ENCODE data around the gene EXPH5.

Gene EXPH5

GRCh38 chr11:108559340-108559739 is 34.2 kb downstream of the EXPH5 start:
- DNase-seq, result peak in 2 of 6 experiments; percentile 40 to 42

- no peak for DNase-seq
These were observed 35.3 kb downstream of the EXPH5 start for GRCh38 chr11:108558222-108558621.

GRCh38 chr11:108556019-108556418 is 37.5 kb downstream of the EXPH5 start:
- no peak for DNase-seq

- DNase-seq, result no peak
These were observed 41.7 kb downstream of the EXPH5 start for GRCh38 chr11:108551651-108552462.

GRCh38 chr11:108549319-108549885 is 44.2 kb downstream of the EXPH5 start:
- DNase-seq, result no peak

- no peak for DNase-seq
These were observed 47.6 kb downstream of the EXPH5 start for GRCh38 chr11:108545909-108546501.

GRCh38 chr11:108543316-108543964 is 50.1 kb downstream of the EXPH5 start:
- DNase-seq, result no peak

GRCh38 chr11:108541531-108541930 is 52.0 kb downstream of the EXPH5 start:
- DNase-seq, result no peak

- DNase-seq, result no peak
These were observed 55.1 kb downstream of the EXPH5 start for GRCh38 chr11:108538502-108538901.

GRCh38 chr11:108538022-108538424 is 55.5 kb downstream of the EXPH5 start:
- peak in 2 of 6 experiments; percentile 3 to 16 for DNase-seq

- DNase-seq, result no peak
These were observed 56.8 kb downstream of the EXPH5 start for GRCh38 chr11:108536783-108537182.

GRCh38 chr11:108535384-108535955 is 58.1 kb downstream of the EXPH5 start:
- DNase-seq, result no peak

GRCh38 chr11:108534274-108534882 is 59.2 kb downstream of the EXPH5 start:
- DNase-seq, result no peak

GRCh38 chr11:108530426-108530825 is 63.1 kb downstream of the EXPH5 start:
- no peak for DNase-seq

- DNase-seq, result no peak
These were observed 66.2 kb downstream of the EXPH5 start for GRCh38 chr11:108527382-108527781.

- DNase-seq, result no peak
These were observed 68.4 kb downstream of the EXPH5 start for GRCh38 chr11:108525161-108525560.

GRCh38 chr11:108524422-108524821 is 69.1 kb downstream of the EXPH5 start:
- DNase-seq, result no peak

GRCh38 chr11:108522318-108522717 is 71.2 kb downstream of the EXPH5 start:
- no peak for DNase-seq

GRCh38 chr11:108518581-108518980 is 75.0 kb downstream of the EXPH5 start:
- DNase-seq, result no peak

- DNase-seq, result no peak
These were observed 77.4 kb downstream of the EXPH5 start for GRCh38 chr11:108516125-108516524.

GRCh38 chr11:108512708-108513107 is 80.9 kb downstream of the EXPH5 start:
- no peak for DNase-seq

GRCh38 chr11:108511851-108512474 is 81.6 kb downstream of the EXPH5 start:
- no peak for DNase-seq

Data from stimulated activated naive CD4-positive, alpha-beta T cell (primary cell).